Measurements from ENCODE around the gene TGFBR1. TPM values are rescaled to one million over a fixed set of nuclear protein-coding genes. Genes with fewer than 3 reads are reported as not detected.

Gene TGFBR1
- total RNA-seq, 2 donors from 2014 or later, result 8.0 to 15.4 TPM

- no peak overlapping the region for H3K27ac ChIP-seq
- H3K36me3 ChIP-seq, result no peaks in the 10 kb centered on the region
- TF ChIP-seq, protein P1, sequence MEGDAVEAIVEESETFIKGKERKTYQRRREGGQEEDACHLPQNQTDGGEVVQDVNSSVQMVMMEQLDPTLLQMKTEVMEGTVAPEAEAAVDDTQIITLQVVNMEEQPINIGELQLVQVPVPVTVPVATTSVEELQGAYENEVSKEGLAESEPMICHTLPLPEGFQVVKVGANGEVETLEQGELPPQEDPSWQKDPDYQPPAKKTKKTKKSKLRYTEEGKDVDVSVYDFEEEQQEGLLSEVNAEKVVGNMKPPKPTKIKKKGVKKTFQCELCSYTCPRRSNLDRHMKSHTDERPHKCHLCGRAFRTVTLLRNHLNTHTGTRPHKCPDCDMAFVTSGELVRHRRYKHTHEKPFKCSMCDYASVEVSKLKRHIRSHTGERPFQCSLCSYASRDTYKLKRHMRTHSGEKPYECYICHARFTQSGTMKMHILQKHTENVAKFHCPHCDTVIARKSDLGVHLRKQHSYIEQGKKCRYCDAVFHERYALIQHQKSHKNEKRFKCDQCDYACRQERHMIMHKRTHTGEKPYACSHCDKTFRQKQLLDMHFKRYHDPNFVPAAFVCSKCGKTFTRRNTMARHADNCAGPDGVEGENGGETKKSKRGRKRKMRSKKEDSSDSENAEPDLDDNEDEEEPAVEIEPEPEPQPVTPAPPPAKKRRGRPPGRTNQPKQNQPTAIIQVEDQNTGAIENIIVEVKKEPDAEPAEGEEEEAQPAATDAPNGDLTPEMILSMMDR (IDR thresholded peaks at IDR 0.05), result no peak
- H3K9me3 ChIP-seq, result no peaks in the 10 kb centered on the region
- H3K27me3 ChIP-seq, result no peaks in the 10 kb centered on the region
- DNase-seq (ENCODE audit: low spot score), result no peak
- H3K4me1 ChIP-seq, result no peaks in the 10 kb centered on the region
- H3K4me3 ChIP-seq, result no peak overlapping the region
Measured at GRCh38 chr9:99197987-99198386, 93.1 kb downstream of the TGFBR1 start.

- TF ChIP-seq, protein P1 (IDR thresholded peaks at IDR 0.05), result no peak
- Histone ChIP-seq H3K27me3 (no peaks in the 10 kb centered on the region), H3K27ac (no peak overlapping the region), H3K4me3 (no peak overlapping the region), H3K9me3 (no peaks in the 10 kb centered on the region), H3K4me1 (no peaks in the 10 kb centered on the region), H3K36me3 (no peaks in the 10 kb centered on the region)
- DNase-seq (ENCODE audit: low spot score), result no peak
Measured at GRCh38 chr9:99199938-99200539, 95.1 kb downstream of the TGFBR1 start.

DNA sequence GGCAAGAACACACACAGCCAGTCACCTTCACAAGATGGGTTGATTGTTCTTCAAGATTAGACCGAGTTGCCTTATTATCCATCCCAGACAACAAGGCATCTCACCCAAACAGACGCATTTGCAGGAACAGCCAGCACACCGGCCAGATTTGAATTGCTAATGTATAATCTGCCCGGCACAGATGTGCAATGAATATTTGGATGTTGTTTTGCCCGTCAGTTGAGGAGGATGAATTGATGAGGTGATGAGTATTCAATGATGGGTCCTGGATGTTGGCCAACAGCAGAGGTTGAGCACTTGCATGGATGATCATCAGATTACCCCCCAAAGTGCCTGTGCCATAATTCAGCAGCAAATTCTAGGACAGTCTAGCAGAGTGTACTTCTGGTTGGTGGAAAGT, 96.7 kb downstream of the TGFBR1 start:
- TF ChIP-seq, protein P1 (IDR thresholded peaks at IDR 0.05), result no peak

More for the DNA sequence above, 96.7 kb downstream of the TGFBR1 start:
- no peaks in the 10 kb centered on the region for H3K4me1 ChIP-seq
- no peaks in the 10 kb centered on the region for H3K27me3 ChIP-seq
- H3K4me3 ChIP-seq, result no peak overlapping the region
- DNase-seq (ENCODE audit: low spot score), result no peak
- no peak overlapping the region for H3K27ac ChIP-seq
- H3K9me3 ChIP-seq, result no peaks in the 10 kb centered on the region
- H3K36me3 ChIP-seq, result no peaks in the 10 kb centered on the region

Other genes starting within 250 kb of the TGFBR1 start
- gene COL15A1, start 161.2 kb upstream of the TGFBR1 start, total RNA-seq, result 10 to 100 TPM; 22.4 to 38.2 TPM
- gene ALG2, start 116.8 kb downstream of the TGFBR1 start, total RNA-seq, result 10 to 100 TPM; 21.6 to 26.2 TPM
- gene SEC61B, start 117.2 kb downstream of the TGFBR1 start, total RNA-seq, result 10 to 100 TPM; 29.4 to 53.1 TPM

Data from right atrium auricular region (tissue), 2 donors.